AG20443 (cell line): ENCODE results near the gene APH1B.
A peak's percentile ranks its signal among the peaks of the same experiment; 100 is the strongest.

Experiments used
- DNase-seq: peaks from one replicate; pipeline ENCODE4 v3.0.0; 2012; ENCODE audit warnings: low spot score, mixed read lengths

APH1B gene

GRCh38 chr15:63252292-63252691, 25.1 kb upstream of the APH1B start:
- no peak for DNase-seq

DNA sequence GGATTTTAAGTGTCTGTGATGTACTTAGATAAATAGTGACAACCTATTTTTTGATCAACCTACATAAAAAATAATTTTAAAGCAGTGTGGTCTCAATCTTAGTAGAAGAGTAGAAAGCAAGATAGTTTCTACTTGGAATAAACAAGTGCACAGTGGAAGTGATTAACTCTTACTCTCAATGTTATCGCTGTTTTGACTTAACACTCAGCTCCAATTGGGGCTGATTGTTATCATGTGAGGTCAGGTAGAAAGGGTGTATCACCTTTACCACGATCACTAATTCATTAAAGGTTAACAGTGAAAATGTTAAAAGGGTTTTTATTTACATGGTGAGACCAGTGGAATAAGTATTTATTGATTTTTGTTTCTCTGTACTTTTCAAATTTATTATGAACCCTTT, 22.4 kb upstream of the APH1B start:
- DNase-seq, result no peak

- no peak for DNase-seq
These were observed 21.9 kb upstream of the APH1B start for GRCh38 chr15:63255489-63255990.

- peak; percentile 67 for DNase-seq
These were observed 20.8 kb upstream of the APH1B start for GRCh38 chr15:63256433-63257274.

GRCh38 chr15:63258658-63259057, 18.7 kb upstream of the APH1B start:
- DNase-seq, result no peak

DNA sequence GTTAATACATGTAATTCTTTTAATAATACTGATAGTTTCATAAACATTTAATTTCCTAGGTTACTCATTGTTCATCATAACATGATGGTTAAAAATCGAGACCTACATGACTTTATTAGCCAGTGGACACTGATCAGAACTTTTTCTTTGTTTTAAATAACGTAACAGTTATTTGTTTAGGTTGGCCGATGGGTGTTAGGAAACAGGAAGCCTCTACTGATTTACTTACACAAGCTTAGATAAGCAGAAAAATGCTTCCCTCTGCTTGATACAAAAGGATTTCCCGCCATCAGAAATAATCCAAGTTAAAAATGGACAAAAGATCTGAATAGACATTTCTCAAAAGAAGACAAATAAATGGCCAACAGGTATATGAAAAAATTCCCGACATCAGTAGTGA, 16.6 kb upstream of the APH1B start:
- DNase-seq, result no peak

DNA sequence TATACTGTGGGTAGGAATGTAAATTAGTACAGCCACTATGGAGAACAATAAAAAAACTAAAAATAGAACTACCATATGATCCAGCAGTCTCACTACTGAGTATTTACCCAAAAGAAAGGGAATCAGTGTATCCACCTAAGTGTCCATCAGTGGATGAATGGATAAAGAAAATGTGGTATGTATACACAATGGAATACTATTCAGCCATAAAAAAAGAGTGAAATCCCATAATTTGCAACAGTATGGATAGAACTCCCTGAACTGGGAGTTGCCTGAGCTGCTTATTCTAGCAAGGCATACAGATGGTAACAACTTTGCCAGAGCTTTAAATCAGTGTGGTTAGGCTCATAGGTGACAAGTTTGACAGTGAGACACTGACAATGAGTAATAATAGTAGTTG, 16.1 kb upstream of the APH1B start:
- DNase-seq, result no peak

- no peak for DNase-seq
These were observed 13.9 kb upstream of the APH1B start for GRCh38 chr15:63263519-63263918.

GRCh38 chr15:63264688-63265293, 12.6 kb upstream of the APH1B start:
- DNase-seq, result peak; percentile 16

GRCh38 chr15:63274427-63274826, 3.0 kb upstream of the APH1B start:
- DNase-seq, result peak; percentile 18

DNA sequence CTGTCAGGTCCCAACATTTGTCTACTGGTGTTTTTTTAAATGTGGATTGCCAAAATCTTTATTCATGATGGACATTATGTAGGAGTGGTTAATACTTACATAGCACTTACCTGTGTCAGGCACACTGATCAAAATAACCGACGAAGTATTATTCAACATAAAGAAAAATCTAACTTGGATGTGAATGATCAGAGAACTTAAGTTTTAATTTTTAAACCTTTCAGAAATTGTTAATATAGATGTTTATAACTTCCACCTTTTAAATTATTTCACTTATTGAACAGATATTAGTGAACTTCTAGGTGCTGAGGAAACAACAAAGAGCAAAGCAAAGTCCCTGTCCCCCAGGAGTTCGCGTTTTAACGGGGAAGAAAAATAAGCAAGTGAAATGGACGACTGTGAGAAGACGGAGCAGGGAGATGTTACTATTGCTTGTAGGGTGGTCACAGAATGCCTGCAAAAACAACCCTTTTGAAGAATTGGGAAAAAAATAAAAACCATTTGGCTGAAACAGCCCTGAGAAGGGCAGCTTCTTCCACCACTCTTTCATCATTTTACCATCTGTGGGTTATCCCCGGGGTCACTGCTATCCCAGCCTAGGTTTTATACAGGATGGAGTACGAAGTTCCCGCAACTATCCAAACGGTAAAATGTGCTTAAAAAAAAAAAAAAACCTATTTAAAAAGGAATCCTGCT, 915 bp upstream of the APH1B start:
- no peak for DNase-seq

DNA sequence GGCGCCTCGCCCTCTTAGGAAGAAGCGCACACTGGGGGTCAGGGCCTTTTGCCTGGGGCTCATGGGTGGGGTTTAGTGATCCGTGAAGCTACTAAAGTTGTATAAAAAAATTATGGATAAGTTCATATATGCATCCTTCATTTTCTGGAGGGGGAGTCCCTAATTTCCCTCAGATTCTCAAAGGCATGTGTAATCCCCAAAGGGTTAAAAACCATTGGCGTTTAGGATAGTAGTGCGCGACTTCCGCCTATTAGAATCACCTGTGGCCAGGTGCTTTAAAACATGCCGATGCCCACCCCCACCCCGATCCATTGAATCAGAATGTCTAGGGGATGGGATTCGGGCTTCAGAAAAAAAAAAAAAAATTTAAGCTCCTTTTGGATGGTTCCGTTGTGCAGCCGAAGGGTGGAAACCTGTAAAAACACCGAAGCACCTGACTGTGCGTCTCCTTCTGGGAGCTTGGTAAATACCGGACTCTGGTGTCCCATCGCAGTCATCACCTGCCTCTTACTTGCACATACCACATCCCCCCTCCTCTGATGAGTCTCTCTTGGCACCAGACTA, 570 bp downstream of the APH1B start:
- no peak for DNase-seq

DNA sequence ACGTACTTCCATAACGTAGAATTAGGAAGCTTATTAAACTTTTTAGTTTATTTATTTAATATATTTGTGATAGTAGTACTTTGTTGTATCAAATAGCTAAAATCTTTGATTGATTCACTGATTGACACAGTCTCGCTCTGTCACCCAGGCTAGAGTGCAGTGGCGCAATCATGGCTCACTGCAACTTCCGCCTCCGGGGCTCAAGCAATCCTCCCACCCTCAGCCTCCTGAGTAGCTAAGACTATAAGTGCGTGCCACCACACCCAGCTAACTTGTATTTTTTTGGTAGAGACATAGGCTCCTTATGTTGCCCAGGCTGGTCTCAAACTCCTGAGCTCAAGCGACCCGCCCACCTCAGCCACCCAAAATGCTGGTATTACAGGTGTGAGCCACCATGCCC, 5.7 kb downstream of the APH1B start:
- no peak for DNase-seq

DNA sequence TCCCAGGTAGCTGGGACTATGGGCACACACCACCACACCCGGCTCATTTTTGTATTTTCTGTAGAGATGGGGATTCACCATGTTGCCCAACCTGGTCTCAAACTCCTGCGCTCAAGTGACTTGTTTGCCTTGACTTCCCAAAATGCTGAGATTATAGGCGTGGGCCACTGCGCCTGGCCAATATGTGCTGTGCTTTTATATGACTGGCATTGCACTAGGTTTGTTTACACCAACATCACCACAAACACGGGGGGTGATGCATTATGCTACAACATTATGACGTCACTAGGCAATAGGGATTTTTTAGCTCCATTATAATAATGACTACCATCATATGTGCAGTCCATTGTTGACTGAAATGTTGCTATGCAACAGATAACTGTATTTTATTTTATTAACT, 6.9 kb downstream of the APH1B start:
- no peak for DNase-seq

GRCh38 chr15:63287109-63287508, 9.7 kb downstream of the APH1B start:
- no peak for DNase-seq

DNA sequence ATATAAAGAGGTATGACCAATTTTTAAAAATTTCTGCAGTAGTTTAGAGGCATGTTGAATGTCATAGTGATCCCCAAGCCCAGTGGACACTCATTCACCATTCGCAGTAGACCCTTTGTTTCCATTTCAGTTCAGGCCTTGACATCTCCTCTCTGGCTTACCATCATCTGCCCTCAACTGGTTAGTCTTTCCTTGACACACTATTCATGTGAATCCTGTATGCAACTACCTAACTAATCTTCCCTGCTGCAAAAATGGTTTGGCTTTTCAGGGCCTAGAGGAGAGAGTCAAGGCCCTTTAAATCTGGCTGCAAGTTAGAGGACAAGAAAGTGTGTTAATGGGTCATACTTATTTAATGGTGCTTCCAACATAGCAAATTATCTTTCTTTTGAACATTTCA, 10.9 kb downstream of the APH1B start:
- no peak for DNase-seq

DNA sequence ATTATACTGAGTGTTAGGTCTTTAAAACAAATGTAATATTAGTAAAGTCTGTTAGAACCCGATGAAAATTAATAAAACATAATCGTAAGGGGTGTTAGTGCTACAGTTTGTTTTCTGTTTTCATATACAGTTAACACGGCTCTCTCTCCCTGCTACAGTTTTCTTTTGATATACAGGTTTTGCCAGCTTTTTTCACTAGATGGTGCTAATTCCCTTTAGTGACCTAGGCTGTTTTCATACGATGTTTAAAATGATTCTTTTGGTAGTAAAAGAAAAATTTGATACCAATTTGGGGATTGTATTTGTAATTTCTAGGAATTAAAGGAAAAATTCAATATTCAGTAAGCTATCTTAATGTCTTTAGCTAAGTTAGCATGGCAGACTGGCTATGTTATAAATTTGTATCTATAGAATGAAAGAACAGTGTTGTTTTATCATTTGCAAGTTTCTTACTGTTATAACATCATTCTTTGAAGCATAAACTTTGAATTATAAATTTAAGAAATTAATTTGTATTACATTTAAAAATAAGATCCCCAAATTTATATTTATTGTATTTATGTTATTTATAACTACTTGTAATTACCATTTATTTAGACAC, 11.5 kb downstream of the APH1B start:
- DNase-seq, result peak; percentile 60

DNA sequence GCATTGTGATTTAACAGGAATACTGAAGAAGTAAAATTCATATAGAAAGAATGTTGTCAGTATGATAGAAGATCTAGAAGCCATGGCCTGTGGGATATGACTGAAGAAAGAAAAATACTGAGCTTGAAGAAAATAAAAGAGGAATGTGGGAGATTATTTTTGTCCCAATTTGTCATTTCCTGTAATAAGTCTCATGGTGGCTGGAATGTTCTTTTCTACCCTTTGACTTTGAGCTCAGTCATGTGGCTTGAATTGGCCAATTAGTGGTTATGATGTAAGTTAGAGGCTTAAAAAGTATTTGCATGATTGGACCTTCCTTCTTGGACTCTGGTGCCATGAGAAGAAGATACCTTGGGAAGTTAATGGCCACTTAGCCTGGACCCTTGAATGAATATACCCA, 14.1 kb downstream of the APH1B start:
- DNase-seq, result peak; percentile 73

DNA sequence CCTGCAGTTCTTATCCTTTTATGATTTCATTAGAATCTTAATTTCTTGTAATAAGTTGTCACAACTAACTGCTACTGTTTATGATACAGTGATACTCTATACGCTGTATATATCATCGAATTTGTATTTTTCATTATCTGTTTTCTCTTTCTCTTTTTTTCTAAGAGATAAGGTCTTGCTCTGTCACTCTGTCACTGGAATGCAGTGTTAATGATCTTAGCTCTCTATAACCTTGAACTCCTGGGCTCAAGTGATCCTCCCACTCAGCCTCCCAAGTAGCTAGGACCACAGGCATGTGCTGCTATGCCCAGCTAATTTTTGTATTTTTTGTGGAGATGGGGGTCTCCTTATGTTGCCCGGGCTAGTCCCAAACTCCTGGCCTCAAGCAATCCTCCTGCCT, 14.8 kb downstream of the APH1B start:
- no peak for DNase-seq

GRCh38 chr15:63292771-63293170, 15.4 kb downstream of the APH1B start:
- peak; percentile 23 for DNase-seq

DNA sequence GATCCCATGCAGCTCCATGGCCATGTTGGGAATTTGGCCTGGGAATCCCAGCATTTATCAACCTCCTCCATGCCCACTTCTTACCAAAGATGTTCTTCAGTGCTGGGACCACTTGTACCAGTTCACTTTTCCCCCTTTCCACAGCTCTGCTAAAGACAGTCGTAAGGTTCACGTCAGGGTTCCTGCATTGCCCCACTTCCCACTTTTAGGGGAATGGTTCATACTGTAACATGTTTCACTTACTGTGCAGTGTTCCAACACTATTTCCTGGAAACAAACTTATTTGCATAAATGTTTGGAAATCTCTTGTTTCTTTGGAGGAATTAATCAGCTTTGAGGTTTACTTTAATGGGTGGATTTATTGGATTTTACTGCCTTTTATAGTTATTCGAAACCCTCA, 17.0 kb downstream of the APH1B start:
- no peak for DNase-seq

- no peak for DNase-seq
These were observed 17.9 kb downstream of the APH1B start for GRCh38 chr15:63295341-63295740.
